Stimulated activated CD8-positive, alpha-beta memory T cell treated with anti-CD3 and anti-CD28 coated beads, Interleukin-4, amount 100 ng/mL, for 1 hour (primary cell): Measurements from ENCODE around the gene SHQ1.
"Not testable (repeated sequence)": the region's sequence is repeated elsewhere in the genome, so short reads cannot be mapped to it uniquely, and the experiment has no call there.

Source experiments
- DNase-seq, 2 donors: peaks; one replicate each; pipeline ENCODE4 v3.0.0-alpha.2; 2020; ENCODE audit warnings: low read depth in 2 of 2, low spot score in 1 of 2

SHQ1 gene

DNA sequence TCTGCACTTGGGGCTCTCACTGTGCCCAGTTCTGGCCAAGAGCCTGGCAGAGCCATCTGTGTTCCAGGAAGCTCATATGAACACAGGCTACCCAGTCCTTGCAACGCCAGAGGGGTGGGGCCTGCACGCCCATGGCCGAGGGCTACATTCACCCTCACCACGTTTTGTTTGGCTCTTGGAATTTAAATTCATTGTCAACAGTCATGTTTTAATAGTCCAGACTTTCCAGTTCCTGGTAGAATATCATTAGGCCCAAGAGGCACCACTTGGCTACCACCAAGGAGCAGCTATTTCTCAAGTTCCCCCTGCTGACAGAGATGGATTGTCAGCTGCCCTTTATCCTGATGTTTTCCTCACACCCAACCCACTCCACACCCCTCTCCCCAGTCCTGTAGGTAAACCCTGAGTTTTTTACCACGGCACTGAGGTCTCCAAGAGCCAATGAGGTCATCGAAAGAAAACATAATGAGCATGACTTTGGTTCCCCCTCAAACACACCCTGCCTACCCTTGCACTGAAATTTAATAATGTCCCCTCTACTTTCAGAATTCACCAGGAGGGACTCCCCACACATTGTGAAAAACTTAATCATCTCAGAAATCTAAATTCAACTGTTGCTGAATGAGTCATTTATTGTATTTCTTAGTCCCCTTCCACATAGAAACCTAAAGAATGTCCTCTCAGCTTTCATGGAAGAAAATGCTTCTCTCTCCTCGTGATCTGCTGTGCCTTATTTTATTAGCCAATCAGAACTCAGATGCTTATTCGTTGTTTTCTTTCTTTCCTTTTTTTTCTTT, 125.1 kb downstream of the SHQ1 start:
- no peak for DNase-seq

- no peak for DNase-seq
These were observed 126.4 kb downstream of the SHQ1 start for GRCh38 chr3:72721683-72722381.

- DNase-seq, result no peak
These were observed 127.7 kb downstream of the SHQ1 start for GRCh38 chr3:72720566-72720965.

GRCh38 chr3:72719137-72719536, 129.1 kb downstream of the SHQ1 start:
- no peak for DNase-seq

GRCh38 chr3:72714135-72714534, 134.1 kb downstream of the SHQ1 start:
- not testable (repeated sequence) for DNase-seq

DNA sequence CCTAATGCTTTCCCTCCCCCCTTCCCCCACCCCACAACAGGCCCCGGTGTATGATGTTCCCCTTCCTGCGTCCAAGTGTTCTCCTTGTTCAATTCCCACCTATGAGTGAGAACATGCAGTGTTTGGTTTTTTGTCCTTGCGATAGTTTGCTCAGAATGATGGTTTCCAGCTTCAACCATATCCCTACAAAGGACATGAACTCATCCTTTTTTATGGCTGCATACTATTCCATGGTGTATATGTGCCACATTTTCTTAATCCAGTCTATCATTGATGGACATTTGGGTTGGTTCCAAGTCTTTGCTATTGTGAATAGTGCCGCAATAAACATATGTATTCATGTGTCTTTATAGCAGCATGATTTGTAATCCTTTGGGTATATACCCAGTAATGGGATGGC, 137.8 kb downstream of the SHQ1 start:
- not testable (repeated sequence) for DNase-seq

- no peak for DNase-seq
These were observed 139.8 kb downstream of the SHQ1 start for GRCh38 chr3:72708441-72708840.

- no peak for DNase-seq
These were observed 145.2 kb downstream of the SHQ1 start for GRCh38 chr3:72702997-72703396.

DNA sequence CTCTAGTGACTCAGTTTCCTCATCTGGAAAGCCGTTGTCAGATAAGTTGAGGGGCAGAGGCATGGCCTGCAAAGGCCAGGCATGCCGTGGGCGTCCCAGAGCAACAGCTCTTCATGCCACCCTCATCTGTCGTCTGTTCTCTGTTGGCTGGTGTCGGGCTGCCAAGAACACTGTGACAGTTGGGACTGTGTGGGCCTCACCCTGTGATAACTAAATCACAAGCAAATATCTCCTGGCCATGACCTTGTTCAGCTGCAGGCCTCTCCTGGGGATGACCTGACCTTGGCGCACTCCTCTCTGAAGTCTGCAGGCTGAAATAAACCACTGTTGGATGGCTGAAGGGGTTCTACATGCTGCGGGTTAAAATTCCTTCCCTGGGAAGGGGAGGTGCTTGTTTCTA, 145.9 kb downstream of the SHQ1 start:
- no peak for DNase-seq

DNA sequence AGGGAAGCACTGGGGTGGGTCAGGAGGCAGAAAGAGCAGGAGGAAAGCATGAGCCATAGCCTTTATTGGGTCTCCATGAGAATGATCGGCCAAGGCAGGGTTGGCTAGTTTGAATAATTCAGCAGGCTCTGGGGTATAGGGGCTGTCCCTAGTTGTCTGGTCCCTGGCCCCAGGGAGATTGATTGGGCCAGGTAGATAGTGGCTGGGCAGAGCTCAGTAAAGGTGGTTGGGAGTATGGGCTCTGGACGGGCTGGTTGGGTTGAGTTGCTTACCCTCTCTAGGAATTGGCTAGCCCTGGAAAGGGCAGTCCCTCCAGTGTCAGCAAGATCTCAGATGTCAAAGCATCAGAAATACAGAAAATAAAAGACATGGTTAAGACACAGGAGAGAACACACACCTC, 148.1 kb downstream of the SHQ1 start:
- DNase-seq, result no peak

- DNase-seq, result no peak
These were observed 148.6 kb downstream of the SHQ1 start for GRCh38 chr3:72699631-72700030.
